PFSK-1 (cell line): Measurements from ENCODE around the gene CUBN.

Experiments used
- FOXP2 ChIP-seq: optimal IDR thresholded peaks from 2 replicates; pipeline ENCODE3; 2011; ENCODE audit warnings: borderline replicate concordance, control low read depth, inconsistent platforms; ENCODE audit not compliant: insufficient read depth; ENCODE audit errors: extremely low read length, extremely low read depth
- POLR2AphosphoS5 ChIP-seq: IDR thresholded peaks from 2 replicates; pipeline ENCODE4 v1.6.1; 2012; ENCODE audit warnings: low read depth, mild to moderate bottlenecking, control low read depth, low read length, moderate library complexity
- SIN3A ChIP-seq: IDR thresholded peaks from 2 replicates; pipeline ENCODE4 v1.6.1; 2012; ENCODE audit warnings: mild to moderate bottlenecking, low read length, moderate library complexity, borderline replicate concordance; ENCODE audit not compliant: insufficient read depth
- TAF1 ChIP-seq: IDR thresholded peaks from 2 replicates; pipeline ENCODE4 v1.6.1; 2012; ENCODE audit warnings: low read length, control low read depth, borderline replicate concordance; ENCODE audit not compliant: insufficient read depth
- TF ChIP-seq, protein P1 (sequence below), 2 experiments: IDR thresholded peaks; 2 replicates each; pipeline versions ENCODE4 v1.6.1 to v1.8.0; 2011 to 2012; ENCODE audit warnings: low read depth in 2 of 2, low read length in 2 of 2, control low read depth in 1 of 2, inconsistent platforms in 1 of 2, mild to moderate bottlenecking in 1 of 2, moderate library complexity in 1 of 2; ENCODE audit not compliant: insufficient read depth in 1 of 2

CUBN gene

DNA sequence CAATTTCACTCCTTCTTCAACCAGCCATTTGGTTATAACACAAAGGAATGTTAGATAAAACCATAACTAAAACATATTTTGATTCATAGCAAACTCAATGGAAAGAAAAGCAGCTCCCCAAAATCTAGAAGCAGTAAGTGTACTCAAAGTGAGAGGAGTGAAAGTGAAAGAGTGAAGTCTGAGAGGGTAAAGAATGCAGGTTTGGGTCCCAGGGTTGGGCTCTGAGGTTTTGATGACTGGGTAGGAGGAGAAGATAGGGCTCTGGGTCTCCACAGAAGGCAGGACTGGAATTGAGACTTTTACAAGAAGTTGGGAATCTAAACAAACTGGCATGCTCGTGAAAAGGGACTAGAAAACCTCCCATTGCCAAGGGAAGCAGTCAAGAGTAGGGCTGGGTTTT lies 227.0 kb downstream of the CUBN start:
- no peak for TF ChIP-seq SIN3A
- TF ChIP-seq, protein P1, sequence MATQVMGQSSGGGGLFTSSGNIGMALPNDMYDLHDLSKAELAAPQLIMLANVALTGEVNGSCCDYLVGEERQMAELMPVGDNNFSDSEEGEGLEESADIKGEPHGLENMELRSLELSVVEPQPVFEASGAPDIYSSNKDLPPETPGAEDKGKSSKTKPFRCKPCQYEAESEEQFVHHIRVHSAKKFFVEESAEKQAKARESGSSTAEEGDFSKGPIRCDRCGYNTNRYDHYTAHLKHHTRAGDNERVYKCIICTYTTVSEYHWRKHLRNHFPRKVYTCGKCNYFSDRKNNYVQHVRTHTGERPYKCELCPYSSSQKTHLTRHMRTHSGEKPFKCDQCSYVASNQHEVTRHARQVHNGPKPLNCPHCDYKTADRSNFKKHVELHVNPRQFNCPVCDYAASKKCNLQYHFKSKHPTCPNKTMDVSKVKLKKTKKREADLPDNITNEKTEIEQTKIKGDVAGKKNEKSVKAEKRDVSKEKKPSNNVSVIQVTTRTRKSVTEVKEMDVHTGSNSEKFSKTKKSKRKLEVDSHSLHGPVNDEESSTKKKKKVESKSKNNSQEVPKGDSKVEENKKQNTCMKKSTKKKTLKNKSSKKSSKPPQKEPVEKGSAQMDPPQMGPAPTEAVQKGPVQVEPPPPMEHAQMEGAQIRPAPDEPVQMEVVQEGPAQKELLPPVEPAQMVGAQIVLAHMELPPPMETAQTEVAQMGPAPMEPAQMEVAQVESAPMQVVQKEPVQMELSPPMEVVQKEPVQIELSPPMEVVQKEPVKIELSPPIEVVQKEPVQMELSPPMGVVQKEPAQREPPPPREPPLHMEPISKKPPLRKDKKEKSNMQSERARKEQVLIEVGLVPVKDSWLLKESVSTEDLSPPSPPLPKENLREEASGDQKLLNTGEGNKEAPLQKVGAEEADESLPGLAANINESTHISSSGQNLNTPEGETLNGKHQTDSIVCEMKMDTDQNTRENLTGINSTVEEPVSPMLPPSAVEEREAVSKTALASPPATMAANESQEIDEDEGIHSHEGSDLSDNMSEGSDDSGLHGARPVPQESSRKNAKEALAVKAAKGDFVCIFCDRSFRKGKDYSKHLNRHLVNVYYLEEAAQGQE (IDR thresholded peaks at IDR 0.05; ENCODE audit: insufficient read depth in 1 of 2, low read depth in 2 of 2, low read length in 2 of 2) = no peak
- TF ChIP-seq TAF1 = no peak
- no peak for TF ChIP-seq POLR2AphosphoS5
- no peak for TF ChIP-seq FOXP2

DNA sequence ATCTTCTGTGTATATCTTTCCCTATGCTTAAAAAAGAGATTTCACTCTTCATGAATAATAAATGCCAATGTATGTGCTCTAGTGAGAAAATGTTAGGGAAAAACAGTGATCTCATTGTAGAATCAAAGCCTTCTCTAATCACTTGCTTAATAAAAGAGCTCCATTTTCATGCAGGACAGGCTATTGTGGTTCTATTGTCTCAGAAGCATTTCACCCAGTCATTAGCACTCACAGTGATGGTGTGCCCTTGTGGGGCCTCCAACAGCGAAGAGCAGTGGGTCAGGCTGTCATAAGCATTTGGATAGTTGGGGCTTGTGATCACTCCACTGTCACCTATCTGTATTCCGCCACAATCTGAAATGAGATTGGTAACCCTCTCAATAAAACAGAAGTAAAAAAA lies 228.5 kb downstream of the CUBN start:
- TF ChIP-seq, protein P1 (IDR thresholded peaks at IDR 0.05; ENCODE audit: insufficient read depth in 1 of 2, low read depth in 2 of 2, low read length in 2 of 2) = no peak
- TF ChIP-seq SIN3A (no peak), TAF1 (no peak), POLR2AphosphoS5 (no peak)

DNA sequence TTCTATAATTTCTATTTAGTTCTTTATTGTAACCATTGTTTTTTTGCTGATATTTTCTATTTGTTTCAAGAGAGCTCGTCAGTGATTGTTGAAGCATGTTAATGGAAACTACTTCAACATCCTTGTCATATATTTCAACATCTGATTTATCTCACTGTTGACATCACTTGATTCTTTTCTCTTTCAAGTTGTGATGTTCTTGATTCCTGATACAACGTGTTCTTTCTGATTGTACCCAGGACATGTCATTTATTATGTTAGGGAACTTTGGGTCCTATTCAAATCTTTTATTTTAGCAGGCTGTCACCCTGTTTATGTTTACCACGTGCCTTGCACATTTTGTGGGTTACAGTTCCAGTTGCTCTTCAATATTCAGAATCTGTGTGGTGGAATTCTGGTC lies 232.6 kb downstream of the CUBN start:
- no peak for TF ChIP-seq SIN3A
- no peak for TF ChIP-seq TAF1
- TF ChIP-seq FOXP2 = no peak
- TF ChIP-seq, protein P1 (IDR thresholded peaks at IDR 0.05; ENCODE audit: insufficient read depth in 1 of 2, low read depth in 2 of 2, low read length in 2 of 2) = no peak
- TF ChIP-seq POLR2AphosphoS5 = no peak

DNA sequence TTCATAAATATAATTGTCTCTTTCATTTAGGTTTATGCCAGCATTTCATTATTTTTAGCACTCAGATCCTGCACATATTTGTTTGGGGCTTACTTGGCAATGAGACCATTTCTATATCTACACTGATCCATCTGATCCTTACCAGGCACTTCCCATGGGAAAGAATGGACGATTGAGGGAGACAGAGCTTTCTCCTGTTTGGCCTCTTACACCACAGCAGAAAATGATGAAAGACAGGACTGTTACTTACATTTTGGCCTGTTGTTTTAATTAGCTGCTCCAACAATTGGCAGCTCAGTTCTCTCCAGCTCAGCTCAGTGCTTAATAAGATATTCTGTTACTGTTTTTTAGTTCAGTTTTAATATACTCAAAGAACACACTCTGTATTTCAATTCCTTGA lies 234.8 kb downstream of the CUBN start:
- TF ChIP-seq SIN3A (no peak), POLR2AphosphoS5 (no peak), FOXP2 (no peak), TAF1 (no peak)
- TF ChIP-seq, protein P1 (IDR thresholded peaks at IDR 0.05; ENCODE audit: insufficient read depth in 1 of 2, low read depth in 2 of 2, low read length in 2 of 2) = no peak

DNA sequence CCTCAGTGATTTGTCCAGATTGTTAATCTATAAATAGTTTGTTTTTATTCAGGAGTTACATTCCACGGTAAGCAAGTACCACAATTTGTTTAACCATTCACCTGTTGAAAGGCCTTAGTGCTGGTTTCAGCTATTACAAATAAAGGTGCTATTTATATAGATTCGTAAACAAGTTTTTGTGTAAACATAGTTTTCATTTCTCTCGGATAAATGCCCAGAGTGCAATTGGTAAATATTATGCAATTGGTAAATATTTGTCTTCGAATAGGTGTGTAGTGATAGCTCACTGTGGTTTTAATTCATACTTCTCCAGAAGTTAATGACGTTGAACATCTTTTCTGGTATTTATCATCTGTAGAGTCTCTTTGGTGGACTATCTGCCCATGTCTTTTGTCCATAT lies 235.9 kb downstream of the CUBN start:
- TF ChIP-seq, protein P1 (IDR thresholded peaks at IDR 0.05; ENCODE audit: insufficient read depth in 1 of 2, low read depth in 2 of 2, low read length in 2 of 2) = no peak
- TF ChIP-seq POLR2AphosphoS5 (no peak), FOXP2 (no peak), TAF1 (no peak), SIN3A (no peak)
